HG03108 (cell line): ENCODE measurements around the gene SAMD11.
A peak's percentile ranks its signal among the peaks of the same experiment; 100 is the strongest.

Experiments
- ATAC-seq: cut with Tn5 transposase; IDR thresholded peaks from one replicate; pipeline ENCODE4 v1.9.1; 2021; ENCODE audit warnings: moderate library complexity; ENCODE audit not compliant: unreplicated experiment

SAMD11 gene

DNA sequence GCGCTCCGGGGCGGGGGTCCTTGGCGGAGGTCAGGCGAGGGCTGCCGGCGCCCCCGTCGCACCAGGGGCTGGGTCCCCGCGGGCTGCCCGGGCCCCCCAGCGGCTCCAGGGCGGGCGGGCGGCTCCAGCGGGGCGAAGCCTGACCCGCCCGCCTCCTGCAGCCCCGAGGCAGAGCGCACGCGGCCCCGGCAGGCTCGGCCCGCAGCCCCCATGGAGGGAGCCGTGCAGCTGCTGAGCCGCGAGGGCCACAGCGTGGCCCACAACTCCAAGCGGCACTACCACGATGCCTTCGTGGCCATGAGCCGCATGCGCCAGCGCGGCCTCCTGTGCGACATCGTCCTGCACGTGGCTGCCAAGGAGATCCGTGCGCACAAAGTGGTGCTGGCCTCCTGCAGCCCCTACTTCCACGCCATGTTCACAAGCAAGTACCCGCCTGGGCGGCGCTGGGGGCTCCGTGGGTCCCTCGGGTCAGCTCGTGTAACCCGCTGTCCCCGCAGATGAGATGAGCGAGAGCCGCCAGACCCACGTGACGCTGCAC lies 37.5 kb downstream of the SAMD11 start:
- no peak for ATAC-seq

DNA sequence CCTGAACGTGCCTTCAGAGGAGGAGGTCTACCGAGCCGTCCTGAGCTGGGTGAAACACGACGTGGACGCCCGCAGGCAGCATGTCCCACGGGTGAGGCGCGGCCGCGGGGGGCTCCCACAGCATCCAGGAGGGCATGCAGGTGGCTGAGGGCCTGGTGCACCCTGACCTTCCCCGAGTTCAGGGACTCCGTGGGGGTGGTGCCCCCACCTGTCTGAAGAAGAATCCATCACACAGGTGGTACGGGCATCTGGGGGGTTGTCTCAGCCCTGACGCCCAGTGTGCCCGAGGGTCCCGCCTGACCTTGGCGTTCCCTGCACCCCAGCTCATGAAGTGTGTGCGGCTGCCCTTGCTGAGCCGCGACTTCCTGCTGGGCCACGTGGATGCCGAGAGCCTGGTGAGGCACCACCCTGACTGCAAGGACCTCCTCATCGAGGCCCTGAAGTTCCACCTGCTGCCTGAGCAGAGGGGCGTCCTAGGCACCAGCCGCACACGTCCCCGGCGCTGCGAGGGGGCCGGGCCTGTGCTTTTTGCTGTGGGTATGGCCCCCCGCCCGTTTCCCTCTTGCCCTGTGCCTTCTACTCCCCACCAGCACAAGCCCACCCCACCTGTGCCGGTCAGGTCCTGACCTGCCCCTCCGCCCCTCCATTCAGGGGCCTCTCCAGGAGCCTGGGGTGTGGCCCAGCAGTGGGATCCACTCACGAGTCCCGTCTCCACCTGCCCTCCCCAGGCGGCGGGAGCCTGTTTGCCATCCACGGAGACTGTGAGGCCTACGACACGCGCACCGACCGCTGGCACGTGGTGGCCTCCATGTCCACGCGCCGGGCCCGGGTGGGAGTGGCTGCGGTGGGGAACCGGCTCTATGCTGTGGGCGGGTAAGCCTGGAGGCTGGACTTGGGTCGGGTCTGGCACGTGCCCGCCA lies 38.9 kb downstream of the SAMD11 start:
- ATAC-seq, result no peak

DNA sequence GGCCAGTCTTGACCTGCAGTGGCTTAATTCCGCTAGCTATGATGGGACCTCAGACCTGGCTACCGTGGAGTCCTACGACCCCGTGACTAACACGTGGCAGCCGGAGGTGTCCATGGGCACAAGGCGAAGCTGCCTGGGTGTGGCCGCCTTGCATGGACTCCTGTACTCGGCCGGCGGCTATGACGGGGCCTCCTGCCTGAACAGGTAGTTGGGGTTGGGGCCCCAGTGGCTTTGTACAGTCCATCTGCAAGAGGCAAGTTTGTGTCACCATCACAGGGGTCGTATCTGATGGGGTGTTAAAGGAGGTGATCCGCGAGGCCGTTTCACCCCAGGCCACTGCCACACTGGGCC lies 39.6 kb downstream of the SAMD11 start:
- ATAC-seq, result no peak

DNA sequence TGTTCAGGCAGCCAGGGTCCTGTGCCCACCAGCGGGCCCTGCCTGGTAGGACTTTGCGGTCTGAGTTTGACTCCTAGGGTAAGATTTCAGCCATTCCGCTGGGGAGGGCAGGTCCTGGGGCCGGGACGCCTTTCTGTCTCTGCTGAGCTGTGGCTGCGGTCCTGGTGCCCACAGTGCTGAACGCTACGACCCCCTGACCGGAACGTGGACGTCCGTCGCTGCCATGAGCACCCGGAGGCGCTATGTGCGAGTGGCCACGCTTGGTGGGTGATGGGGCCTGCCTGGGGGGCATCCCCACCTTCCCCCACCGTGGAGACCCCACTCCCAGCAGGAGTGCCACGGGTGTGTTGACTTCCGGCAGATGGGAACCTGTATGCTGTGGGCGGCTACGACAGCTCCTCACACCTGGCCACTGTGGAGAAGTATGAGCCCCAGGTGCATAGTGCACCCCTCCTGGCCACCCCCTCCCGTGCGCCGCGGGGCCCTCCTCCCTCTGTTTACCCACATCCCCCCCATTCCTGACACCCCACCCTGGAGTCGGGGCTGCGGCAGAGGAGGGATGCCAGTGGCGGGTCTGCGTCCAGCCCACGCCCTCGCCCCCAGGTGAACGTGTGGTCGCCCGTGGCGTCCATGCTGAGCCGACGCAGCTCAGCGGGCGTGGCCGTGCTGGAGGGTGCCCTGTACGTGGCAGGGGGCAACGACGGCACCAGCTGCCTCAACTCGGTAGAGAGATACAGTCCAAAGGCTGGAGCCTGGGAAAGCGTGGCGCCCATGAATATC lies 40.2 kb downstream of the SAMD11 start:
- no peak for ATAC-seq

DNA sequence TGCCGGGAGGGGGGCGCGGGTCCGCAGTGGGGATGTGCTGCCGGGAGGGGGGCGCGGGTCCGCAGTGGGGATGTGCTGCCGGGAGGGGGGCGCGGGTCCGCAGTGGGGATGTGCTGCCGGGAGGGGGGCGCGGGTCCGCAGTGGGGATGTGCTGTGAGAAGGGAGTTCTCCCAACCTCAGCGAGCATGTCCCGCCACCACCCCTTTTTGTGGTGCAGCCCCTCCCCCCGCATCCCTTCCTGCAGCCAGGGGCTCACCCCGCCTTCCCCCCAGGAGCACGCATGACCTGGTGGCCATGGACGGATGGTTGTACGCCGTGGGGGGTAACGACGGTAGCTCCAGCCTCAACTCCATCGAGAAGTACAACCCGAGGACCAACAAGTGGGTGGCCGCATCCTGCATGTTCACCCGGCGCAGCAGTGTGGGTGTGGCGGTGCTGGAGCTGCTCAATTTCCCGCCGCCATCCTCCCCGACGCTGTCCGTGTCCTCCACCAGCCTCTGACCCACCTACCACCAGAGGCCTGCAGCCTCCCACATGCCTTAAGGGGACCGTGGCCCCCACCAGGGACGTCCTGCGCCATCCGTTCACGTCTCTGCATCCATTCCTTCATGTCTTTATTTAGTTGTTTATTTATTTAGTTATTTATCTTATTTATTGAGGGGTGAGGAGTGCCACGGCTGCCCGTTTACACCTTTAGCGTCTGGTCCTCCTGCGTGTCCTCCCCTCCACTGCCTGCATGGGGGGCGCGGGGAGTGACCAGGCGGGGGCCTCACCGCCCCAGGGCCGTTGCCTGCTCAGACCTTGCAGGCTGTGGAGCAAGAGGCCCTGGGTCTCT lies 41.2 kb downstream of the SAMD11 start:
- no peak for ATAC-seq

DNA sequence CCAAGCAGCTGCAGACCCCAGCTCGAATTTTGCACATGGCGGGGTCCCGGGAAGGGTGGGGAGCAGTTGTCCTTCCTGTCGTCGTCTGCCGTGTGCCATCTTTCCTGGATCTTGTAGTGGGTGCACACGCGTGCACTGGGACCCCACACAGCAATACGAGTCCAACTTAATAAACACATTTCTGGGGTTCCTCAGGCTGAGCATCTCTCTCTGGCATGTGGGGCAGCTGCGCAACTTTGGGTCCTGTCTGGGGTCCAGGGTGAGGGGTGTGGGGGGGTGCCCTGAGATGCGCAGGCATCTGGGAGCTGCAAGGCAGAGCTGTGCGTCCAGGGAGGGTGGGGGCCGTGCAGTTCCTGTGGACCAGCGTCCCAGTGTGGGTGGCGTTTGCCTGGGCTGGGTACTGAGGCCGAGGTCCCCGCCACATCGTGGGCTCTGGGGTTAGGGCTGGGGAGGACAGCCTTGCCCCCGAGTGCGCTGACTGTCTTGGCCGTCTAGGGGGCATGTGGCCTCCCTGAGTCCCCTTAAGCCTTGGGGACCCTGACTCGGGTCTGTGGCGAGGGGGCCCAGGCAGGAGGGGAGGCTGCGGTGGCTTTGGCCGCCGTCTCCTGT lies 41.9 kb downstream of the SAMD11 start:
- no peak for ATAC-seq

DNA sequence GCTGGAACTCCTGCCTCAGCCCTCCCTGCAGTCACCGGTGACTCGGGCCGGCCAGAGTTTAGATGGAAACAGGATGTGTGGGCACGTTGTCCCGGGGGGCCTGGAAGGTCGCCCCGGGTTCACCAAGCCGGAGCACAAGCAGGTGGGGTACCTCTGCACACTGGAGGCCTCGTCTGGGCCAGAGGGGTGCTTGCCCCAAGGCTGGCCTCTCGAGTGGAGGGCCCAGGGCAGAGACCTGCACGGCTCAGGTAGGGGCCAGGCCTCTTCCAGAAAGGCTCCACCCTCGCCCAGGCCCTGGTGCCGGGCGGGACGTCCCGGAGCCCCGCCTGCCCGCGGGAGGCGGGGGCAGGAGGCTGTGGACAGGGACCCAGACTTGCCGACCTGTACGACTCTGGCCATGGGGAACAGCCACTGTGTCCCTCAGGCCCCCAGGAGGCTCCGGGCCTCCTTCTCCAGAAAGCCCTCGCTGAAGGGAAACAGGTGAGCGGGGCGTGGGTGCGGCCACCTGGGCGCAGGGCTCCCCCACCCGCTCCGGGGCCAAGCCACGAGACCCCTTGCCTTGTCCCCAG lies 42.5 kb downstream of the SAMD11 start, which contains the start of gene PLEKHN1:
Gene PLEKHN1, plus strand, starts transcription at position 348 of the 569 bp plus-strand sequence. Its CDS starts 50 bp downstream, at position 398.
- peak; percentile 33 for ATAC-seq

DNA sequence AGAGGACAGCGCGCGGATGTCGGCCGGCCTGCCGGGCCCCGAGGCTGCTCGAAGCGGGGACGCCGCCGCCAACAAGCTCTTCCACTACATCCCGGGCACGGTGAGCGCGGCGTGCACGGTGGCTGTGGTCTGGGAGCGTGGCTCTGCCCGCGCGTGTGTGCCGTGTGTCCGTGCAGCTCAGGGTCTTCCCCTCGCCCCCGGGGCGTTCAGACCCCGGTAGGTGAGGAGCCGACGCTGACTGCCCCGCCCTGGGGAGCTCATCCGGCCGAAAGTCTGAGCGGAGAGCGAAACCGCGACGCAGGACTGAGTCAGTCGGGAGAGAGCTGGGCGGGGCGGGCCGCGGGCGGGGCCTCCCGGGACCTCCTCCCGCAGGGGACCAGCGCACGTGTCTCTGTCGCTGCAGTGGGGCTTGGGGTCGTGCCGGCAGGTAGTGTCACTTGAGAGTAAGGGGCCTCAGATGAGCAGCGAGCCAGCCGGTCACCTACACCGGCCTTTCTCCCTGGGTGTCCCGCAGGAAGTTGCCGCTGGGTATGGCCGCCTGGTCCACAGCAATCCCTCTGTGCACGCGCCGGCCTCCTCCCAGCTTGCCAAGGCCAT lies 43.1 kb downstream of the SAMD11 start:
- ATAC-seq, result peak; percentile 65

DNA sequence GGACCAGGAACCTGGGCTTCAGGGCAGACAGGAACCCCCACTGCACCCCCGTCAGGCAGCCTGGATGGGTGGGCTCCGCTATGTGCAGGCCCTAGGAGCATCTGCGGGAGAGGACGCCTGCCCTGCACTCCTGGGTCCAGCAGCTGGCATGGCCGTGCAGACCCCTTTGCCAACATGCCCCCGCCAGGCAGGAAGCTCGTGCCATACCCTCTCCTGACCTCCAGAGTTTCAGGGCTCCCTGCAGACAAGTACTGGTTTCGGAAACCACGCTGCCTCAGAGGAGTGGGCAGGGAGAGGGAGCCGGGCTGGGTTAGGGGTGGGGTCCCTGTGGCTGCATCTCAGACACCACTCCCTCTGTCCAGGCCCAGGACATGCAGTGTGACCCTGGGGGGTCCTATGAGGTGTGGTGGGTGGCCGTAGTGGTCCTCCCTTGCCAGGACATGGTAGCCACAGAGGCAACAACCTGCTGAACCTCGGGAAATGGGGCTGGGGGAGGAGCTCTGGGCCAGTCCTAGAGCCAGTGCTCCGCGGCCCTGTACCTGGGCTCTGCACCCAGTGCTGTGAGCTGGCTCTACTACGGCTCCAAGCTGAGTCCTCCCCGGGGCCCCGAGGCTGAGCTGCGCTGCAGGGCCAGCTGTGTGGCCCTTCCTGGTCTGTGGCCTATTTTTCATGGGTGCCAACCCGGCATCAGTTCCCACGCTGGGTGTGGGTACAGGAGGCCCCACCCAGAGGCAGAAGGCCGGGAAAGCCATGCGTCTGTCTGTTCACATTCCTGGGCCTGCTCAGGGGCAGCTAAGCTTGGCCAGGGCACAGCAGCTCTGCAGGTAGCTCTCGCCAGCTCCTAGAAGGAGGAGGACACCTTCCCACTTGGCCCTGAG lies 44.0 kb downstream of the SAMD11 start:
- ATAC-seq, result no peak

DNA sequence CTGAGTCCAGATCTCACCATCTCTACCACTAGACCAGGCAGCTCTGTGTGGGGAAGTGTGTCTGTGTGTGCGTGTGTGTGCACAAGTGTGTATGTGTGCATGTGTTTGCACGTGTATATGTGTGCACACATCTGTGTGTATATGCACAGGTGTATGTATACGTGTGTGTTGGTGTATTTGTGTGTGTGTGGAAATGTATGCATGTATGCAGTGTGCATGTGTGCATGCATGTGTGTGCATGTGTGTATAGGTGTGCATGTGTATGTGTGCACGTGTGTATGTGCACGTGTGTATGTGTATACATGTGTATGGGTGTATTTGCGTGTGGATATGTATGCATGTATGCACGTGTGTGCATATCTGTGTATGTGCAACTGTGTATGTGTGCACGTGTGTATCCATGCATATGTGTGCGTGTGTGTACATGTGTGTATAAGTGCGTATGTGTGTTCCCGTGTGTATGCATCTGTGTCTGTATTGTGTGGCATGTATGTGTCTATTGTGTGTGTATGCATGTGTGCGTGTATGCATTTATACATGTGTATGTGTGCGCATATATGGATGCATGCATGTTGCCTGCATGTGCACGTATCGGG lies 45.6 kb downstream of the SAMD11 start:
- no peak for ATAC-seq

DNA sequence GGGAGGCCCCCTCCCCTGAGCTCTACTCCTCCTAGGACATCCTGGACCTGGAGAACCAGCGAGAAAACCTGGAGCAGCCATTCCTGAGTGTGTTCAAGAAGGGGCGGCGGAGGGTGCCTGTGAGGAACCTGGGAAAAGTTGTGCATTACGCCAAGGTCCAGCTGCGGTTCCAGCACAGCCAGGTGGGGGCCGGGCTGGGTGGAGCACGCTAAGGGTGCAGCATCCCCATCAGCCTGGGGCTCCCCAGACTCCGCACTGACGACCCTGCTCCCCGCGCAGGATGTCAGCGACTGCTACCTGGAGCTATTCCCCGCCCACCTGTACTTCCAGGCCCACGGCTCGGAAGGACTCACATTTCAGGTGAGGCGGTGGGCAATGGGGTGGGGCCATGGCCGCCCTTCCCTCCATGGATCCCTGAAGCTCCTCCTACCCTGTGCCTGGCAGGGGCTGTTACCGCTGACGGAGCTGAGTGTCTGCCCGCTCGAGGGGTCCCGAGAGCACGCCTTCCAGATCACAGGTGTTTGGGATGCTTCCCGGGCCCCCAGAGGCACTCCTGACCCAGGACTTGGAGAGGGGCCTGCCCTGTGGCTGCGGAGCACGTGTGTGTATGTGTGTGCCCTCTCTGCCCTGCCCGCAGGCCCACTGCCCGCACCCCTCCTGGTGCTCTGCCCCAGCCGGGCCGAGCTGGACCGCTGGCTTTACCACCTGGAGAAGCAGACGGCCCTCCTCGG lies 46.7 kb downstream of the SAMD11 start:
- ATAC-seq, result no peak

DNA sequence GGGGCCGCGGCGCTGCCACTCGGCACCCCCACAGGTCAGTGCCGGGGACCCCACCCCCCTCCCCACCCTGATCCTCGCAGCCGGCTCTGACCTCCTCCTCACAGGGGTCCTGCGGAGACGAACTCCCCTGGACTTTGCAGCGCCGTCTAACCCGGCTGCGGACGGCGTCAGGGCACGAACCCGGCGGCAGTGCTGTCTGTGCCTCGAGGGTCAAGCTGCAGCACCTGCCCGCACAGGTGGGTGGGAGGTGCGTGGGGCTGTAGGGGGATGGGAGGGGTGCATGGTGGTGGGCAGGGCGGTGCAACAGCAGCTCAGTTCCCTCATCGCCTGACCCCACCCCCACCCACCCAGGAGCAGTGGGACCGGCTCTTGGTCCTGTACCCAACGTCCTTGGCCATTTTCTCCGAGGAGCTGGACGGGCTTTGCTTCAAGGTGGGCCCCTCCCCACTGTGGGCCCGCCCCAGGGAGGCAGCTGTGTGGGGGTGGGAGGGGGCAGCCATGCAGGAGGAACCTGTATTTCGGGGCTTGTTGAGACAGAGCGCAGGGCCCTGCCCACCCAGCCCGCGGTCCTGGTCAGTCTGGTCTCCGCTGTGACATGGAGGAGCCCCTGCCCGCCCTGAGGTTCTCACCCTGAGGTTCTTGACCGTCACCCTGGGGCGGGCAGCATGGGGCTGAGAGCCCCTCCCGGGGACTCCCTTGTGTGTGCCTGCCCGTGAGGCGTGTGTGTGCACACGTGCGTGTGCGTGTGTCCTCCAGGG lies 47.4 kb downstream of the SAMD11 start:
- no peak for ATAC-seq

DNA sequence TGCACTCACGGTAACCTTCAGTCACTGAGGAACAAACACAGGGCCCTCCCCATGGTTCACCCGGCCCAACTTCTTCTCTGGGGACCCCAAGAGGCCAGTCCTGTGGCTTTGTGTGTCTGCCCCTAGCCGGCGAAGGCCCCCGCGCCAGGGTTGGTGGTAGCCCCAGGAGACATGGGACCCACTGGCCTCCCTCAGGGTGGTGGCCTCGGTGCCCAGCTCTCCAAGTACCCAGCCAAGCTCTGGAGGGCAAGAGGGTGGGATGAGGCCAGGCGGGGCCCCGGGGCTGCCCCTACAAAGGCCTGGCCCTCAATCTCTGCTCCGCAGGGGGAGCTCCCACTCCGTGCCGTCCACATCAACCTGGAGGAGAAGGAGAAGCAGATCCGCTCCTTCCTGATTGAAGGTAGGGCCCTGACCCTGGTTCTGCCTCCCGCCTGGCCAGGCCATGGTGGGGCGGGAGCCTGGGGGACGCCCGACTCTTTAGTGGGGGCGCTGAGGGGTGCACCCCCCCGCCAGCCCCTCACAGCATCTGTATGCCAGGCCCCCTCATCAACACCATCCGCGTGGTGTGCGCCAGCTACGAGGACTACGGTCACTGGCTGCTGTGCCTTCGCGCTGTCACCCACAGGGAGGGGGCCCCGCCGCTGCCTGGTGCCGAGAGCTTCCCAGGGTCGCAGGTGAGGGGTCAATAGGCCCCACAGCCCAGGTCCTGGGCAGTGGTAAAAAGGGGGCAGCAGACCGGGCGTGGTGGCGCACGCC lies 48.2 kb downstream of the SAMD11 start:
- ATAC-seq, result no peak

DNA sequence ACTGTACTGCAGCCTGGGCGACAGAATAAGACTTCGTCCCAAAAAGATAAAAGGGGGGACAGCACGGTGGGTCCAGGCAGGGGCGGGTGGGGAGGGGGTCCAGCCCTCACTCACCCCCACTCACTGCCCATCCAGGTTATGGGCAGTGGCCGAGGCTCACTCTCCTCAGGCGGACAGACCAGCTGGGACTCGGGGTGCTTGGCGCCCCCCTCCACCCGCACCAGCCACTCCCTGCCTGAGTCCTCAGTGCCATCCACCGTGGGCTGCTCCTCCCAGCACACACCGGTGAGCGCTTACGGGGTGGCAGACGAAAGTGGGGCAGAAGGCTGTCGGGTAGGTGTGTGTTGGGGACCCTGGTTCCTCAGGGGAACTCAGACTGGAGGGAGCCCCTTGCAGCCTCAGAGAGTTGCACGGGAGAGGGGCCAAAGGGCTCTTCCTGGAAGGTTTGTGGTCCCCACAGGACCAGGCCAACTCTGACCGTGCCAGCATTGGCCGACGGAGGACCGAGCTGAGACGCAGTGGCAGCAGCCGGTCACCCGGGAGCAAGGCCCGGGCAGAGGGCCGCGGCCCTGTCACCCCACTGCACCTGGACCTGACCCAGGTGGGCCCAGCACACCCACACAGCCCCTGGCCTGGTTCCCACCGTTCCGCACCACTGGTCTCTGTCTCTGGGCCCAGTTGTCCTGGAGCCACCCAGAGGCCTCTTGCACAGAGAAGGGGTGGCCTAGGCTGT lies 49.2 kb downstream of the SAMD11 start:
- ATAC-seq, result no peak

DNA sequence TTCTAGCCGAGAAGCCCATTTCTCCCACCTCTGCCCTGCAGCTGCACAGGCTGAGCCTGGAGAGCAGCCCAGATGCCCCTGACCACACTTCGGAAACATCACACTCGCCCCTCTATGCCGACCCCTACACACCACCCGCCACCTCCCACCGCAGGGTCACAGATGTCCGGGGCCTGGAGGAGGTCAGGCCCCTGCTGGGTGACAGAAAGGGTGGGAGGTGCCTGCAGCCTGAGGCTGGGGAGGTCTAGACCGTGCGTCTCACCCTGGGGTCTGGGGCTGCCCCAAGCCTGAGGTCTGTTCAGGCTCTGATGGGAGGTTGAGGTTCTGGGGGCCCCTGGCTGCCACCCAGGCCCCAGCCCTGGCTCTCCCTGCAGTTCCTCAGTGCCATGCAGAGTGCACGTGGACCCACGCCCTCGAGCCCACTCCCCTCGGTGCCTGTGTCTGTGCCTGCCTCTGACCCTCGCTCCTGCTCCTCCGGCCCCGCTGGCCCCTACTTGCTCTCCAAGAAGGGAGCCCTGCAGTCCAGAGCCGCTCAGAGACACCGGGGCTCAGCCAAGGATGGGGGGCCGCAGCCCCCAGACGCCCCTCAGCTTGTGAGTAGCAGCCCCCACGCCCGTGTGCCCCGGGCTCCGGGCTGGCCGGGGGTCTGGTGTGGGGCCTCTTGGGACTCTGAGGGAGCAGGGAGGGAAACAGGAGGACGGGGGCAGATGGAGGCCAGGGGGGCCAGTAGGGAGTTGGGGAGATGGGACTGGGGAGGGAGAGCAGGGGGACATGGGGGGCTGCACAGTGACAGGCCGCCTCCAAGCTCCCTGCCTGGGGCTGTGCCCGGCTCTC lies 50.0 kb downstream of the SAMD11 start:
- ATAC-seq, result no peak
